GM18505 (cell line): ENCODE data around the gene CYSLTR2.

Source experiments
- ATAC-seq: cut with Tn5 transposase; IDR thresholded peaks from one replicate; pipeline ENCODE4 v1.9.1; 2021; ENCODE audit not compliant: unreplicated experiment
- POLR2A ChIP-seq: IDR thresholded peaks from 4 replicates; pipeline ENCODE4 v1.6.1; 2011; ENCODE audit warnings: borderline replicate concordance; ENCODE audit not compliant: insufficient read depth, insufficient read length; ENCODE audit errors: extremely low read depth

CYSLTR2 gene

GRCh38 chr13:48707405-48707804 is 53.7 kb downstream of the CYSLTR2 start:
- no peak for ATAC-seq
- TF ChIP-seq POLR2A = no peak

GRCh38 chr13:48708764-48709163 is 55.0 kb downstream of the CYSLTR2 start:
- TF ChIP-seq POLR2A = no peak
- ATAC-seq = no peak

- no peak for TF ChIP-seq POLR2A
- ATAC-seq = no peak
Measured at GRCh38 chr13:48709213-48709612, 55.5 kb downstream of the CYSLTR2 start.

- TF ChIP-seq POLR2A = no peak
- no peak for ATAC-seq
Measured at GRCh38 chr13:48710160-48710559, 56.4 kb downstream of the CYSLTR2 start.

GRCh38 chr13:48712141-48712540 is 58.4 kb downstream of the CYSLTR2 start:
- TF ChIP-seq POLR2A = no peak
- no peak for ATAC-seq

GRCh38 chr13:48715977-48716376 is 62.2 kb downstream of the CYSLTR2 start:
- TF ChIP-seq POLR2A = no peak
- no peak for ATAC-seq

- ATAC-seq = no peak
- no peak for TF ChIP-seq POLR2A
Measured at GRCh38 chr13:48720621-48721020, 66.9 kb downstream of the CYSLTR2 start.

- ATAC-seq = no peak
- no peak for TF ChIP-seq POLR2A
Measured at GRCh38 chr13:48723168-48723567, 69.4 kb downstream of the CYSLTR2 start.

GRCh38 chr13:48725271-48725670 is 71.5 kb downstream of the CYSLTR2 start:
- TF ChIP-seq POLR2A = no peak
- ATAC-seq = no peak

- no peak for ATAC-seq
- TF ChIP-seq POLR2A = no peak
Measured at GRCh38 chr13:48726711-48727110, 73.0 kb downstream of the CYSLTR2 start.

- no peak for ATAC-seq
- no peak for TF ChIP-seq POLR2A
Measured at GRCh38 chr13:48727241-48728011, 73.7 kb downstream of the CYSLTR2 start.

GRCh38 chr13:48728226-48728625 is 74.5 kb downstream of the CYSLTR2 start:
- ATAC-seq = no peak
- no peak for TF ChIP-seq POLR2A

GRCh38 chr13:48728876-48729275 is 75.1 kb downstream of the CYSLTR2 start:
- no peak for ATAC-seq
- TF ChIP-seq POLR2A = no peak

- ATAC-seq = no peak
- no peak for TF ChIP-seq POLR2A
Measured at GRCh38 chr13:48729856-48730255, 76.1 kb downstream of the CYSLTR2 start.
